Glutamatergic neuron (in vitro differentiated cells): ENCODE data around the gene PISD. TPM values are rescaled to one million over a fixed set of nuclear protein-coding genes. Genes with fewer than 3 reads are reported as not detected.

Source experiments
- DNase-seq: peaks from one replicate; pipeline ENCODE4 v3.0.0; 2022
- H3K27ac Mint-ChIP-seq: one replicate; pipeline ENCODE4 v1.8.0; 2020; ENCODE audit warnings: mild to moderate bottlenecking, mixed read lengths, inconsistent platforms; ENCODE audit not compliant: unreplicated experiment
- H3K27me3 Mint-ChIP-seq: one replicate; pipeline ENCODE4 v1.8.0; 2020; ENCODE audit warnings: mild to moderate bottlenecking, moderate library complexity, mixed read lengths, inconsistent platforms; ENCODE audit not compliant: unreplicated experiment
- H3K36me3 Mint-ChIP-seq: one replicate; pipeline ENCODE4 v1.8.0; 2020; ENCODE audit warnings: mild to moderate bottlenecking, mixed read lengths, inconsistent platforms; ENCODE audit not compliant: unreplicated experiment
- H3K4me1 Mint-ChIP-seq: one replicate; pipeline ENCODE4 v1.8.0; 2020; ENCODE audit warnings: mild to moderate bottlenecking, low read depth, mixed read lengths, inconsistent platforms; ENCODE audit not compliant: unreplicated experiment
- H3K4me3 Mint-ChIP-seq: one replicate; pipeline ENCODE4 v1.8.0; 2020; ENCODE audit warnings: mild to moderate bottlenecking, mixed read lengths, inconsistent platforms; ENCODE audit not compliant: unreplicated experiment
- H3K9me3 Mint-ChIP-seq: one replicate; pipeline ENCODE4 v1.8.0; 2020; ENCODE audit warnings: mild to moderate bottlenecking, moderate library complexity, mixed read lengths, inconsistent platforms; ENCODE audit not compliant: unreplicated experiment
- total RNA-seq: library from RNA; stranded (reverse); fragmentation: NEBNext Ultra II Directional; extraction: Animal tissue kit (Norgen Biotek cat#: 25700); gene quantifications from one replicate; pipeline ENCODE4 v1.2.1, GENCODE V29; 2021; ENCODE audit not compliant: unreplicated experiment
- TF ChIP-seq, protein P1 (sequence below): fragments of 200-600 bp; sonication (generic); IDR thresholded peaks from one replicate; pipeline ENCODE4 v1.5.0; 2021; ENCODE audit not compliant: partially characterized antibody, unreplicated experiment

PISD gene
- total RNA-seq, 1 donor from 2014 or later = 60.9 TPM

DNA sequence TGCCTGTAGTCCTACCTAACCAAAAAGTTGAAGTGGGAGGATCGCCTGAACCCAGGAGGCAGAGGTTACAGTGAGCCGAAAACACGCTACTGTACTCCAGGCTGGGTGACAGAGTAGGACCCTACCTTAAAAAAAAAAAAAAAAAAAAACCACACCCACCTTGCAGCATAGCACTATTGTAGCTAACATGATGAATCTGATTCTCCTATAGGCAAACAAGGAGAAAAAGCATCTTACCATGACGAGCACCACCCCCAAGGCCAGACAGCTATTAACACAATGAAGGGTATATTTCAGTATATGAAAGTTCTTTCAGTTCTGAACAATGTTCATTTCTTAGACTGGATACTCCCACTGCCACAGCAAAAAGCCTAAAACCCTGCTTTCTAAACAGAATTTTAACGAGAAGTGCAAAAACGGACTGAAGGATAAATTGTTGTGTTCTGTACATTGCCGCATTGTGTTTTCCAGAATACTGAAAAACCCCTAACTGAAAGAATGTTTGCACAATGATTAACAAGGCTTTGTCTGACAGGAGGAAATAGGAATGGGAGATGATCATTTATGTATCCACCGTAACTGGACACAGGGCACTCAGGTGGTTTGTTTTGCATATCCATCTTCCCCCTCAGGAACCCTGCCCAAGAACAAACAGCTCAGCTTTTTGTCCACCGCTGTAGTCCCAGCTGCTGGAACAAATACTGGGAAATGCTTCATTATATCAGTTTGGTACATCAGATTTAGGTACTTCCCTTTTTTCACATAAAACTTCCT, 8.9 kb downstream of the PISD start:
- Mint-ChIP-seq H3K36me3 (no peaks in the 10 kb centered on the region), H3K4me3 (no peak overlapping the region), H3K4me1 (no peaks in the 10 kb centered on the region), H3K27ac (no peak overlapping the region), H3K9me3 (no peaks in the 10 kb centered on the region), H3K27me3 (no peaks in the 10 kb centered on the region)
- TF ChIP-seq, protein P1, sequence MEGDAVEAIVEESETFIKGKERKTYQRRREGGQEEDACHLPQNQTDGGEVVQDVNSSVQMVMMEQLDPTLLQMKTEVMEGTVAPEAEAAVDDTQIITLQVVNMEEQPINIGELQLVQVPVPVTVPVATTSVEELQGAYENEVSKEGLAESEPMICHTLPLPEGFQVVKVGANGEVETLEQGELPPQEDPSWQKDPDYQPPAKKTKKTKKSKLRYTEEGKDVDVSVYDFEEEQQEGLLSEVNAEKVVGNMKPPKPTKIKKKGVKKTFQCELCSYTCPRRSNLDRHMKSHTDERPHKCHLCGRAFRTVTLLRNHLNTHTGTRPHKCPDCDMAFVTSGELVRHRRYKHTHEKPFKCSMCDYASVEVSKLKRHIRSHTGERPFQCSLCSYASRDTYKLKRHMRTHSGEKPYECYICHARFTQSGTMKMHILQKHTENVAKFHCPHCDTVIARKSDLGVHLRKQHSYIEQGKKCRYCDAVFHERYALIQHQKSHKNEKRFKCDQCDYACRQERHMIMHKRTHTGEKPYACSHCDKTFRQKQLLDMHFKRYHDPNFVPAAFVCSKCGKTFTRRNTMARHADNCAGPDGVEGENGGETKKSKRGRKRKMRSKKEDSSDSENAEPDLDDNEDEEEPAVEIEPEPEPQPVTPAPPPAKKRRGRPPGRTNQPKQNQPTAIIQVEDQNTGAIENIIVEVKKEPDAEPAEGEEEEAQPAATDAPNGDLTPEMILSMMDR = no peak
- DNase-seq = no peak

DNA sequence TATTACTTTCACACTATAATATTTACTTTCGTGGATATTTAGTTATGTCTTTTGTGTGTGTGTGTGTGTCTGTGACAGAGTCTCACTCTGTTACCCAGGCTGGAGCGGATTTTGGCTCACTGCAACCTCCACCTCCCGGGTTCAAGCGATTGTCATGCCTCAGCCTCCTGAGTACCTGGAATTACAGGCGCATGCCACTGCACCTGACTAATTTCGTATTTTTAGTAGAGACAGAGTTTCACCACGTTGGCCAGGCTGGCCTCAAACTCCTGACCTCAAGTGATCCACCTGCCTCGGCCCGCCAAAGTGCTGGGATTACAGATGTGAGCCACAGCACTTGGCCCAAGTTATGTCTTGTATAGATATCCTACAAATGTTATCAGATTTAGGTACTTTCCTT, 9.9 kb downstream of the PISD start:
- TF ChIP-seq, protein P1 = no peak
- Mint-ChIP-seq H3K4me1 (no peaks in the 10 kb centered on the region), H3K4me3 (no peak overlapping the region), H3K27ac (no peak overlapping the region), H3K9me3 (no peaks in the 10 kb centered on the region), H3K36me3 (no peaks in the 10 kb centered on the region), H3K27me3 (no peaks in the 10 kb centered on the region)
- no peak for DNase-seq

DNA sequence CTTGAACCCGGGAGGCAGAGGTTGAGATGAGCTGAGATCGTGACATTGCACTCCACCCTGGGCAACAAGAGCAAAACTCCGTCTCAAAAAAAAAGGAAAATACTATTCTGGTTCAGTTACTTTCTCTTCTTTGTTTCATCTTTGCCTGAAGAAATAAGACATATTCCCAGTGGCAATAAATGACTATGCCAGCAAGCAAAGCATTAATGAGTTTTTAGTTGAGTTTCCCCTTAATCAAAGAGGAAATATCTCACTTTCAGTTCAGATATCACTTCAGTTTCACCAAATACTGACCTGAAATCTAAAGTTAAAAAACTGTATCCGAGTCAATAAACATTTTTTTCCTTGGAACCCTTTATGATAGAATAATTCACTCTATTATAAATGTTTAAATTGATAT, 10.4 kb downstream of the PISD start:
- Mint-ChIP-seq H3K27ac (no peak overlapping the region), H3K36me3 (no peaks in the 10 kb centered on the region), H3K4me1 (no peaks in the 10 kb centered on the region), H3K27me3 (no peaks in the 10 kb centered on the region), H3K9me3 (no peaks in the 10 kb centered on the region), H3K4me3 (no peak overlapping the region)
- no peak for DNase-seq
- TF ChIP-seq, protein P1 = no peak

DNA sequence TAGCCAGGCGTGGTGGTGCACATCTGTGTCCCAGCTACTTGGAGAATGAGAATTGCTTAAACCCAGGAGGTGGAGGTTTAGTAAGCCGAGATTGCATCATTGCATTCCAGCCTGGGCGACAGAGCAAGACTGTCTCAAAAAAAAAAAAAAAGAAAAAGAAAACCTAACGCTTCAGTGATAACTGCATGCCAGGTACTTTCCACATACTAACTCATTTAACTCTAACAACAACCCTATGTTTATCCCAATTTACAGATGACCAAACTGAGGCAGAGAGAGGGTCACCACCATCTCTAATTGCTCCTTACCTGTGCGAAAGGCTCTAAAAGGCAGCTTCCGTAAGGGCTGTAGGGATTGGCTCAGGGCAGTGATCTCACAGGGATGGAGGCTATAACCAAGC, 11.6 kb downstream of the PISD start:
- TF ChIP-seq, protein P1 = no peak
- no peak overlapping the region for H3K4me3 Mint-ChIP-seq
- H3K4me1 Mint-ChIP-seq = no peaks in the 10 kb centered on the region
- no peaks in the 10 kb centered on the region for H3K9me3 Mint-ChIP-seq
- no peaks in the 10 kb centered on the region for H3K36me3 Mint-ChIP-seq
- DNase-seq = no peak
- no peak overlapping the region for H3K27ac Mint-ChIP-seq
- no peaks in the 10 kb centered on the region for H3K27me3 Mint-ChIP-seq

DNA sequence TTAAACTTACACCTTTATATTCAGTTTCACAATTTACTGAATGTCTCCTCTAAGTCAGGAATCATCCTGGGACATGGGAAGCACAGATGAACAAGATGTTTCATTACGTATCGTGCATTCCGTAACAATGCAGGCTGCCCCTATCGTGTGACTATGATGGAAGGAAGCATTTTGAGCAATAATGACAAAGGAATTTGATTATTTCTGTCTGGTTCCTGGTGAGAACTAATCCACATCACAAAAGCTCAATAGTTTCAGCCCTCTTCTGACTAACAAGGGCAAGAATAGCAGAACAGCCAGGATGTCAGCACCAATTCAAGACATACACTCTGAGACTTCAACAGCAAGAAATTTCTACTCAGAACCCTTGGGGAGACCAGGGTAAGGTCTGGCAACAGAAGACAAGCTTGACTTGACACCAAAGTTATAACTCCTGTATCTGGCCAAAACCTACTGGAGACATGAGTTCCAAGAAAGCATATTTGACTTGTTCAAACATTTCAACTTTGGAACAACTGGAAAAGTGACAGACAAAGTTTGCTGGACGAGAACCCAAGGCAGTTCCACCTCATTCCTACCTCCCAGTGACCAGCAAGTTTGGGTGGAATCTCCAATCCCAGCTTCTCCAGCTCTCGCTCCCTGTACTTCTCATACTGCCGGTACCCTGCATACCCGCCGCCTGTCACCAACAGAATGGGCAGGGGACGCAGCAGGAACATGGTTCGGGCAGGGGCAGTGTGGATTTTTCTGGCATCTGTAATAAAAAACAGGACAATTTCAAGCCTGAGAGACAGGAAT, 14.3 kb downstream of the PISD start:
- TF ChIP-seq, protein P1 = no peak
- Mint-ChIP-seq H3K9me3 (no peaks in the 10 kb centered on the region), H3K36me3 (no peaks in the 10 kb centered on the region), H3K4me3 (no peak overlapping the region), H3K27me3 (no peaks in the 10 kb centered on the region), H3K4me1 (no peaks in the 10 kb centered on the region), H3K27ac (no peak overlapping the region)
- no peak for DNase-seq
